GM18868 (cell line): Measurements from ENCODE around the gene PSMA7.

Experiments
- ATAC-seq: cut with Tn5 transposase; IDR thresholded peaks from one replicate; pipeline ENCODE4 v1.9.1; 2021; ENCODE audit warnings: mild to moderate bottlenecking, moderate library complexity; ENCODE audit not compliant: unreplicated experiment

The PSMA7 gene

GRCh38 chr20:62172666-62173065 lies 29.5 kb upstream of the PSMA7 start:
- no peak for ATAC-seq

GRCh38 chr20:62171245-62171644 lies 28.1 kb upstream of the PSMA7 start:
- ATAC-seq = no peak

DNA sequence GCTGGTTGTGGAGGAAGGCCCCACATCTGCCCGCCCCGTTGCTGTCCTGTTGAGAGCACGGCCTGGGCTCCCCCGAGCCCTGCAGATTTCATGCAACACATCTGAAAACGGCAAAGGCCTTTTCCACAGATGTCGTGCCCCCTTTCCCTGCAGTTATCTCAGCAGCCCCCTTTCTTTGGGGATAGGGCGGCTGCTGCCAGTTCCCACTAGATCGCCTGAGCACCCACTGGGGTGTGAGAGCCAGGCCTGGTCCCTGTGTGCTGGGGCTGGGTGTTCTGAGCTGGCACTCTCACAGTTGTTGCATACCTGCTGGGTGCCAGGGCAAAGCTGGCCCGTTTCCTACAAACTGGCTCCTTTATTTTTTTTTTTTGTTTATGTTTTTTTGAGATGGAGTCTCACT lies 27.3 kb upstream of the PSMA7 start:
- ATAC-seq = no peak

GRCh38 chr20:62168890-62169435 lies 25.8 kb upstream of the PSMA7 start:
- ATAC-seq = no peak

DNA sequence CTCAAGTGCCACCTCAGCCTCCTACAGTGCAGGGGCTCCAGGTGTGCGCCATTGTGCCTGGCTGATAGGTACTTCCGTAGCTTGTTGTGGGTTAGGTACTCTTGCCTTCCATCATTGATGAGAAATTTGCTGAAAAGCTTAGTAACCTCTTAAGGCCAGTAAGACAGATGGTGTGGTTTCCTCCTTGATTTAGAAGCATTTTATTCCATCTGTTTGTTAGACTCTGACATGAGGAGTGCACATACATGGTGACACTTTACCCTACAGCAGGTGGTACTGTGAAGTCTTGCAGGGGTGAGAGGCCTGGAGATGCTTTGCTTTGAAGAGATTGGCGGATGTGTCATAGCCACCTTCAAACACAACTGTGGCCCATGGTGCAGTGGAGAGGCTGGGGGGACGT lies 24.9 kb upstream of the PSMA7 start:
- no peak for ATAC-seq

DNA sequence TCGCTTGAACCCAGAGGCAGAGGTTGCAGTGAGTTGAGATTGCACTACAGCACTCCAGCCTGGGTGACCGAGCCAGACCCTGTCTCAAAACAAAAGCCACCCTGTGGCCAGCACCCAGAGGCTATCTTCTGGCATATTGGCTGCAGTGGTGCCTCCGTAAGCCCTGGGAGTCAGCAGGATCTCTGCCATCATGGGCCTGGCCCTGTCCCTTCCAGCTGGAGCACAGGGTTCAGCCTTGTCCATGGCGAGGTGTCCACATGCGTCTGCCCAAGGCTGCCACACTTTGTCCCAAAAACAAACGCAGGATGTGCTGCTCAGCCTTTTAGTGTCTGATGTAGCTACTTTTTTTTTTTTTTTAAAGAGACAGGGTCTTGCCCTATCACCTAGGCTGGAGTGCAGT lies 24.3 kb upstream of the PSMA7 start:
- no peak for ATAC-seq

- ATAC-seq = no peak
Observed at GRCh38 chr20:62165762-62166399, 22.7 kb upstream of the PSMA7 start.

GRCh38 chr20:62164879-62165761 lies 21.9 kb upstream of the PSMA7 start:
- no peak for ATAC-seq

DNA sequence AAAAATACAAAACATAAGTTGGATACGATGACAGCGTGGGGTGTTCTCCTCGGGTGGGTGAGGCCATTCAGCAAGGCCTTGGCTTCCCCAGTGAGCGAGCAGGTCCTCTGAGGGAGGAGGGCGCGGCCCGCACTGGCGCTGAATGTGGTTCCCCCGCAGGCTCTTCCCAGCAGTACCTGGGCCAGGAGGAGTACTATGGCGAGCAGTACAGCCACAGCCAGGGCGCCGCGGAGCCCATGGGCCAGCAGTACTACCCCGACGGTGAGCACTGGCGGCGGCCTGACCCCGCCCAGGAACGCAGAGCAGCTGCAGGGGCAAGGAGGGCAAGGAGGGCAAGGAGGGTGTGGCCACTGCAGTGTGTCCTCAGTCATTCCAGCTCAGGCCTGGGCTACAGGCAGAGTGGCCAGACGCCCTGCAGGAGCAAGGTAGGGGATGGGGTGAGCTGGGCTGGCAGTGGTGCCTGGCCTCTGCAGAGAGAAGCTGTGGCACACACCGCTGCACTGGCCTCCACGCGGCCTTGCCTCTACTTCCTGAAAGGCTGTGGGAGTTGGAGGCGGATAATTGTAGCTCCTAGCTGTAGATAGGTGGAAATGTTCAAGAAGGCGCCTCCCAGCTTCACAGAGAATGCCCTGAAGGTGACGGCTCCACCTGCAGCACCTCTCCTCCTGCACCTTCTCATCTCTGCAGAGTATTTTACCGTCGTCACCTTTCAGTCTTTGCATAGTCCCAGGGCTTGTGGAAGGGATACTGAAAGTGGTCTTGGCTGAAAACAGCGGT lies 21.0 kb upstream of the PSMA7 start:
- no peak for ATAC-seq

DNA sequence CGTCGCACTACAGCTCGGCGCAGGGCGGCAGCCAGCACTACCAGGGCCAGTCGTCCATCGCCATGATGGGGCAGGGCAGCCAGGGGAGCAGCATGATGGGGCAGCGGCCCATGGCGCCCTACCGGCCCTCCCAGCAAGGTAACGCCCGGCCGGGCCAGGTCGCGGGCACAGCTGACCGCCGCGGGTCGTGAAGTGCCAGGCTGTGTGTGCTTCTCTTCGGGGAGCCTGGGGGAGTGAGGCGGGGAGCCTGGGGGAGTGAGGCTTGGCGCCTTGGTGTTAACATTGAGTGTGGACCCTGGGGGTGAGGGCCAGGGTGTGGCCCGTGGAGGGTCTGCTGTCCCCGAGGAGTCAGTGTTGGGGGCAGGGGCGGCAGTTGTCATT lies 20.3 kb upstream of the PSMA7 start:
- no peak for ATAC-seq

GRCh38 chr20:62162765-62163484 lies 19.7 kb upstream of the PSMA7 start:
- no peak for ATAC-seq

GRCh38 chr20:62161347-62161746 lies 18.2 kb upstream of the PSMA7 start:
- no peak for ATAC-seq

- ATAC-seq = no peak
Observed at GRCh38 chr20:62160876-62161275, 17.7 kb upstream of the PSMA7 start.

DNA sequence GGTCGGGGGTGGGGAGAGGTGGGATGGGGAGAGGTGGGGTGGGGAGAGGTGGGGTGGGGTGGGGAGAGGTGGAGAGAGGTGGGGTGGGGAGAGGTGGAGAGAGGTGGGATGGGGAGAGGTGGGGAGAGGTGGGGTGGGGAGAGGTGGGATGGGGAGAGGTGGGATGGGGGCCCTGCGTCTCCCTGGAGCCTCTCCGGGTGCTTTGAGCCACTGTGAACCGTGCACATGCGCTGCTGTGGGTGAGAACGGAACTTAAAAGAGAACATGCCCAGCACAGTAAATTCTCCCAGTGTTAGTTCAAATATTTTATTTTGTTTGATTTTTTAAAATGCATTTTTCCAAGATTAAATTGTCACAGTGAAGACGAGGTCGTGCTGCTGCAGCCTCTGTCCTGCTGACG lies 17.1 kb upstream of the PSMA7 start:
- no peak for ATAC-seq

GRCh38 chr20:62159839-62160238 lies 16.6 kb upstream of the PSMA7 start:
- ATAC-seq = no peak

DNA sequence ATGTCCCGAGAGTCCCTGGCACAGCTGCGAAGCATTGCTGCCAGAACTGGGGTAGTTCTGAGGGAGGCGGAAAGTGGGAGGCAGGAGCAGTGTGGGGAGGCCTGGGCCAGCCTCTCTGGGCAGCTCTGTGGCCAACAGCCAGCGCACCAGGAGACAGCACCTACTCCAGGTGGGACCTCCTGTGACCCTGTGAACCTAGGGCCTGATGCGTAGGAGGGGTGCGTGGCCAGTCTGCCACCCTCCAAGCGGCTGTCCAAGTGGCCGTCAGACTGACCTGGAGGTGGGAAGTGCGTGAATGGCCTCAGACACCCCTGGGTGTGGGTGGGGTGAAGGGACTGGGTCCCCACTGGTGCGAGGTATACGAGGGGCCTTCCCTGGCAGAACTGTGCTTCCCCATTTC lies 15.9 kb upstream of the PSMA7 start:
- ATAC-seq = no peak

DNA sequence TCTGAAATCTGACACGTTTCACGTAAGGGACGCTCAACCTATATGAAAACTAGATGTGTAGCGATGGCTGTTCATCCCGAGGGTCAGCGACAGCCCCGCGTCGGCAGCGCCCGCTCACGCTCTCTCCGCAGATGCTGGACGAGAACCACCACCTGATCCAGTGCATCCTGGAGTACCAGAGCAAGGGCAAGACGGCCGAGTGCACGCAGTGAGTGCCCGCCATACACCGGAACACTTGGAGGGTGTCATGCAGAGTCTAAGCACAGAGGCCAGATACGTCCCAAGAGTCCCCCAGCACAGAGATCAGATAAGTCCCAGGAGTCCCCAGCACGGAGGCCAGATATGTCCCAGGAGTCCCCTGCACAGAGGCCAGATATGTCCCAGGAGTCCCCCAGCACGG lies 15.3 kb upstream of the PSMA7 start:
- no peak for ATAC-seq

- ATAC-seq = no peak
Observed at GRCh38 chr20:62158088-62158400, 14.8 kb upstream of the PSMA7 start.

GRCh38 chr20:62157387-62158087 lies 14.3 kb upstream of the PSMA7 start:
- no peak for ATAC-seq

DNA sequence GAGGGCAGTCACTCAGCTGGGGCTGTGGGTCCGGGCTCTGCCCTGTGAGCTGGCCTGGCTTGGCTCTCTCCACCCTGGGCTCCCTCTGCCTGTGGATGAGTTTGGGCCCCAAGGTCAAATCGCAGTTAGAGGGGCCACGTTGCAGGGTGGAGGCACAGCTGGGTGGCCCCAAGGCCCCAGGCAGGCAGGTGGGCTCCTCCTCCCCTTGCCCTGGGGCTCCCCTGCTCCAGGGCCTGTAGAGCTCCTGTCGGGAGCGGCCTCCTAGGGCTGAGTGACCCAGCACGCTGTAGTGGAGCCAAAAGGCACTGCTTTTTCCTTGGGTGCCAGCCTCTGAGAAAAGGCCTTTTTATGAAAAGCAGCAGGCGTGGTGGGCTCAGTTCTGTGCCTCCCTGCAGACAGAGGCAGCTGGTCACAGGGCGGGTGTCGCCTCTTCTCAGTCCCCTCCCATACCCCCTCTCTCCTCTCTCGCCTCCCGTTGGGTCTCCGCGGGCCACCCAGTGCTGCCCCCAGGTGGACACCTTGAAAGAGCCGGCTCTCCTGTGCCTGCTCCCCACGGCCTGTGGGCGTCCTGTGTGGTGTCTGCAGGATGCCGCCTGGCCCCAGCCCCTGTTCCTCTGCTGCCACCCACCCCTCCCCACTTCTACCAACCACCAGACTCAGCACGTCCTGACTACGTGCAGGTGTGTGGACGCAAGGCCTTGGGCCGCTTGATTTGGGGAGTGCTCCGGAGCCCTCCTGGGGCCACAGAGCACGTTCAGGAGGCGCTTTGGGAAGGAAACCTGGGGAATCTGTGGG lies 13.6 kb upstream of the PSMA7 start:
- peak; percentile 66 for ATAC-seq
